Effector memory CD4-positive, alpha-beta T cell (primary cell): ENCODE results near the gene MKKS.

Source experiments
- DNase-seq, 3 donors: peaks; one replicate each; pipeline ENCODE4 v3.0.0-alpha.2; 2020
- H3K27ac ChIP-seq: 2 replicates; pipeline ENCODE4 v1.7.0; 2013; ENCODE audit warnings: mild to moderate bottlenecking, low read length, moderate library complexity; ENCODE audit not compliant: insufficient read depth, poor library complexity, severe bottlenecking
- H3K27me3 ChIP-seq: replicated peaks from 2 replicates; pipeline ENCODE4 v1.7.0; 2013; ENCODE audit warnings: mild to moderate bottlenecking, low read length; ENCODE audit not compliant: insufficient read depth, control insufficient read depth, poor library complexity, severe bottlenecking
- H3K36me3 ChIP-seq: 2 replicates; pipeline ENCODE4 v1.7.0; 2013; ENCODE audit warnings: mild to moderate bottlenecking, low read length, moderate library complexity; ENCODE audit not compliant: control insufficient read depth, insufficient read depth
- H3K4me1 ChIP-seq: 2 replicates; pipeline ENCODE4 v1.7.0; 2013; ENCODE audit warnings: low read length, mild to moderate bottlenecking; ENCODE audit not compliant: control insufficient read depth, insufficient read depth, poor library complexity, severe bottlenecking
- H3K4me3 ChIP-seq: 2 replicates; pipeline ENCODE4 v1.7.0; 2013; ENCODE audit warnings: low read length, low read depth, mild to moderate bottlenecking; ENCODE audit not compliant: insufficient read depth, poor library complexity, severe bottlenecking
- H3K9me3 ChIP-seq: 2 replicates; pipeline ENCODE4 v1.7.0; 2013; ENCODE audit warnings: mild to moderate bottlenecking, low read length, moderate library complexity; ENCODE audit not compliant: control insufficient read depth

MKKS gene

DNA sequence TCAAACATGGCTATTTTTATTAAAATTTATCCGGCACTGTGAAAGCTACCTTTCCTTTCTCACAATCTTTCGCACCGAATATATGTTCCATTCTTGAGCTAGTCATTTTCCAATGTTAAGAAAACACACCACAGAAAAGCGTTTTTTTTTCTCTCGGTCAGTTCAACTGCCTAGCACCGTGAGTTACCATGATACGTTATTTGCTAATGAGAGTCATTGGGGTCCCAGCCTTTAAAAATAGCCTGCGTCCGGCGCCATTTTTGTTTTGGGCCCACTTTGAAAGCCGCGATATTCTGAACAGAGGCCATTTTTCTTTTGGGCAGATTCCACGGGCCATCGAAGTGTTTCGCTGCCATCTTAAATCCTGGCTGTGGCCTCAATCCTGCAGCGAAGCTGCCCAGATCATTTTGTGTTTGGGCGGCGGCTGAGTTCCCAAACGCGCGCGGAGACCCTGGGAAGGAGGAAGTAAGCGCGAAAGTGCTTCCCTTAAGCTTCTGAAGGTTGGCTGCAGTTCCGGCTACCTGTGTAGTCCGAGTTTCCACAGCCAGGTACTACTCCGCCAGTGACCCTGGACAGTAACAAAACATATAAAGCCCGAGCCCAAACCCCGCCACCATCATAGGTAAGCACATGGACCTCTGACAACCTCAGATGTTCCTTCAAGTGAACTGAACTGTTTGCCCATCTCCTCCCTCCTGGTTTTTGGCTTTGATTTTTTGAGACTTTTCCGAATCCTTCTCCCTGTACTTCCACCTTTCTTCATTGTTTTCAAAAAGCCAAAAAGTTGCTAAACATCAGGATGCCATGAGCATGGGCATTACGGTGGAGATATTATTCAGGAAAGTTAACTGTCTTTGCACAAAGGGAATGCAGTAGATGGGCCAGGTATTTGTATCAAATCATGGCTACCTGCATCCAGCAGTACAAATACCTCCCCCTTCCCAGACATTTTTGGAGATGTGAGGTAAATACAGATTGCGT, 1.1 kb upstream of the MKKS start, which contains the start of gene SLX4IP:
Gene SLX4IP (plus strand): TSS at position 474 of the 981 bp plus-strand sequence. CDS start 22,900 bp downstream, outside the sequence.
- H3K36me3 ChIP-seq, result no peaks in the 10 kb centered on the region

DNA sequence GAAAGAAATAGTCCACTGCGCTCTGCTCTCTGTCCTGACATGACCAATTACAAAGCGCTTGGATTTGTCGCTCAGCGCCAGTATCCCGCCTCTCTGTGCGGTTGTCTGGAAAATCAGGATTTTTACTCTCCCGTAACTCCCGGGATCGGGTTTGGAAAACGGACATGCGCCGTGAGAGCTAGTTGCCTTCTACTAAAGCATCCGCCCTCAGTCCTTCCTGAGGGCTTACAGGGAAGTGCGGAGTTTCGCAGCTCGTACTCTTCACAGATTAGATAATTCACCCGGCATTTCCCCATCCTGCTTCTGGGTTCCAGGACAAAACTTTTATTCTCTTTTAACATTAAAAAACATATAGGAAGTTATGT, 427 bp upstream of the MKKS start:
- H3K27me3 ChIP-seq, result no peaks in the 10 kb centered on the region
- H3K36me3 ChIP-seq, result no peaks in the 10 kb centered on the region
- DNase-seq, result peak; percentile 54 to 72 (median 69)
- H3K9me3 ChIP-seq, result no peaks in the 10 kb centered on the region
- H3K4me3 ChIP-seq, result peak overlapping the region; percentile 72
- peak overlapping the region; percentile 89 for H3K27ac ChIP-seq
- peaks cover 17% of the 10 kb centered on the region for H3K4me1 ChIP-seq

More for the DNA sequence above, 1.1 kb upstream of the MKKS start, which contains the start of gene SLX4IP:
- peak; percentile 59 to 76 (median 75) for DNase-seq
- Histone ChIP-seq H3K27ac (peak within 1 kb of the TSS; percentile 89), H3K27me3 (no peaks in the 10 kb centered on the region), H3K9me3 (no peaks in the 10 kb centered on the region), H3K4me1 (peaks cover 17% of the 10 kb centered on the region), H3K4me3 (peak within 1 kb of the TSS; percentile 72)

DNA sequence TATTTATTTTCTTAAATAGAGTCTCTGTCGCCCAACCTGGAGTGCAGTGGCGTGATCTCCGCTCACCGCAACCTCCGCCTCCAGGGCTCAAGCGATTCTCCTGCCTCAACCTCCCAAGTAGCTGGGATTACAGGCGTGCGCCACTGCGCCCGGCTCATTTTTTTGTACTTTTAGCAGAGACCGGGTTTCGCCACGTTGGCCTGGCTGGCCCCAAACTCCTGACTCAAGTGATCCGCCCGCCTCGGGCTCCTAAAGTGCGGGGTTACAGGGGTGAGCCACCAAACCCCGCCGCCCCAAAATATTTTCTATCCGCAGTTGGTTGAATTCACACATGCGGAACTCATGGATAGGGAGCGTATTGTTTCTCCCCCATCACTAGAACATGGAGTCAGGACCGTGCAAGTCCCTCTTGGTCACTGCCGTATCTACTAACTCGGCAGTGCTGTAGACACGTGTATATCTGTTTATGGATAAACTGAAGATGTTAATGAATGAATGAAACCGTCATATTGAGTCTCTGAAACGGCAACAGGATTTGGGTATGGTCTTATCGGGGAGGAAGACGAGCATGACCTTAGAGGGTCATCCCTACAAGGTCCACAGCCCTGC, 904 bp downstream of the MKKS start:
- Histone ChIP-seq H3K36me3 (no peaks in the 10 kb centered on the region), H3K4me1 (peaks cover 17% of the 10 kb centered on the region), H3K9me3 (no peaks in the 10 kb centered on the region), H3K27ac (peak overlapping the region; percentile 89), H3K27me3 (no peaks in the 10 kb centered on the region), H3K4me3 (peak overlapping the region; percentile 72)
- DNase-seq, result no peak

- no peaks in the 10 kb centered on the region for H3K36me3 ChIP-seq
- no peak overlapping the region for H3K4me3 ChIP-seq
- H3K27me3 ChIP-seq, result no peaks in the 10 kb centered on the region
- no peaks in the 10 kb centered on the region for H3K9me3 ChIP-seq
- H3K27ac ChIP-seq, result no peak overlapping the region
- no peak for DNase-seq
- H3K4me1 ChIP-seq, result peaks cover 16% of the 10 kb centered on the region
Measured at GRCh38 chr20:10432079-10432478, 1.9 kb downstream of the MKKS start.

DNA sequence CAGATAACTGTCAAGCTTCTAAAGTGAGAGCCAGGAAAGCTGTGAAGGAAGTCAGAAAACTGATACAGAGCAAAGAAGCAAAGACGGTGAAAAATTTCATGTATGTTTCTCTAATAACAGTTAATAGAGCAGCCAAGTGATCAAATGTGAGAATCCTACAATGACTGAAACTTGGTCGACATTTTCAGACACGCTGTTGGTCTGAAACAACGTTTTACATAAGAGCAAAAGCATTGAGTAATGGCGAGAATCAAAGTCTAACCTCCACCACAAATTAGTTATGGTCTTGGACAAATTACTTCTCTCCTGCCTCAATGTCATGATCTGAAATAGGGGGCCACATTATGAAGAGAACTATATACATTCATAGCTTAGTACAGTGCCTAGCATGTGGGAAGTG, 3.3 kb downstream of the MKKS start:
- Histone ChIP-seq H3K4me3 (no peak overlapping the region), H3K4me1 (peaks cover 16% of the 10 kb centered on the region), H3K9me3 (no peaks in the 10 kb centered on the region), H3K27me3 (no peaks in the 10 kb centered on the region), H3K27ac (no peak overlapping the region), H3K36me3 (no peaks in the 10 kb centered on the region)
- DNase-seq, result no peak

- no peak for DNase-seq
- Histone ChIP-seq H3K27me3 (no peaks in the 10 kb centered on the region), H3K9me3 (no peaks in the 10 kb centered on the region), H3K4me3 (no peak overlapping the region), H3K36me3 (no peaks in the 10 kb centered on the region), H3K4me1 (peaks cover 11% of the 10 kb centered on the region), H3K27ac (no peak overlapping the region)
Measured at GRCh38 chr20:10430000-10430466, 4.0 kb downstream of the MKKS start.

DNA sequence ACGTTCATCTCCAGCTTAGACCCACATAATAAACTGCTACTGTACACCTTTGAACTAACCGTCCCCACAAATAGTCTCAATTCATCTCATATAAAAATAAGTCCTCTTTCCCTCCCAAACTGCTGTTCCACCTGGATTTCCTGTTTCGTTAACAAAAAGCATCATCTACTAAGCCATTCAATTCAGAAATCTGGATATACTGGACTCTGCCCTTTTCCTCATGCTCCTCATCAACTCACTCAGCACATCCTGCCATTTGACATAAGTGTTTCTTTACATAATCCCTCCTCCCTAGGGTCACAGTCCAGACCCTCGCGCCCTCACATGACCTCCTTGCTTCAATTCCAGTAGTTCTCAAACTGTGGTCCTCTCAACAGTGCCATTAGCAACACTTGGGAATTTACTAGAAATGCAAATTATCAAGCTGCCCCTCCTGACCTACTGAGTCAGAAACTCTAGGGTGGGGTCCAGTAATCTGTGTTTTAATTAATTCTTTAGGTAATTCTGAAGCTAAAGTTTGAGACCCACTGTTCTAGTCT, 4.5 kb downstream of the MKKS start:
- no peaks in the 10 kb centered on the region for H3K9me3 ChIP-seq

GRCh38 chr20:10428008-10428407, 6.0 kb downstream of the MKKS start:
- DNase-seq, result no peak
- H3K27me3 ChIP-seq, result no peaks in the 10 kb centered on the region
- H3K4me3 ChIP-seq, result no peak overlapping the region
- H3K4me1 ChIP-seq, result peaks cover 3% of the 10 kb centered on the region
- no peak overlapping the region for H3K27ac ChIP-seq
- H3K9me3 ChIP-seq, result no peaks in the 10 kb centered on the region
- H3K36me3 ChIP-seq, result peaks cover 3% of the 10 kb centered on the region

More for the DNA sequence above, 4.5 kb downstream of the MKKS start:
- Histone ChIP-seq H3K4me1 (peaks cover 11% of the 10 kb centered on the region), H3K36me3 (no peaks in the 10 kb centered on the region), H3K27me3 (no peaks in the 10 kb centered on the region), H3K27ac (no peak overlapping the region), H3K4me3 (no peak overlapping the region)
- DNase-seq, result no peak

- DNase-seq, result peak in 2 of 3 donors; percentile 14 to 33
- Histone ChIP-seq H3K4me1 (peaks cover 3% of the 10 kb centered on the region), H3K36me3 (peaks cover 5% of the 10 kb centered on the region), H3K9me3 (no peaks in the 10 kb centered on the region), H3K27ac (no peak overlapping the region), H3K27me3 (no peaks in the 10 kb centered on the region), H3K4me3 (no peak overlapping the region)
Measured at GRCh38 chr20:10427060-10427692, 6.8 kb downstream of the MKKS start.
